ENCODE data around the gene PYCR2. TPM values are rescaled to one million over a fixed set of nuclear protein-coding genes. Genes with fewer than 3 reads are reported as not detected.

Gene PYCR2
- total RNA-seq, 1 experiment from 2014 or later: 74.4 TPM

DNA sequence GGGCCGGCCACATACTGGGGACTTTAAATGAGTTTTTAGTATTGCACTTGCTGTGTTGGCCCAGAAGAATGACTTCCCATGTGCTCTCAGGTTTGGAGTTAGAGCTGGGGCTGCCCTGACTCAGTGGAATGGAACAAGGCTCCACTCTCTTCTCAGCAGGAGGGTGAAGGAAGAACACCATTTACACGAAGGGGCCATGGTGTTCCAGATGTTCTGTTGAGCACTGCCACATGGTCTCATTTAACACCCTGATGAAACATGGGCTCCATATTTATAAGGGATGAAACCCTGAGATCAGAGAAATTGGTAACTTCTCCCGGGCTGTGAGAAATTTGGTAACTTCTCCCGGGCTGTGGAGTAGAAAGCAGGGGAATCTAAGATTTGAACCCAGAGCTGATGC lies 5.8 kb downstream of the PYCR2 start:
- in situ Hi-C loops (cut with HindIII; ENCODE audit: low pct_unique_long_range_greater_than_20kb, low sequenced_read_pairs) (no loop called here), intact Hi-C loops (cut with micrococcal nuclease; ENCODE audit: unreplicated experiment) (loop anchor here (10.0 kb wide), 1 partner anchor 57 kb away; no protein-coding TSS in a partner anchor)
- Histone ChIP-seq H3K27ac (ENCODE audit: low read length) (no peak overlapping the region), H3K27me3 (ENCODE audit: control insufficient read depth, insufficient read depth, low read length) (no peaks in the 10 kb centered on the region), H3K36me3 (ENCODE audit: control insufficient read depth, insufficient read depth, low read length) (peaks cover 9% of the 10 kb centered on the region; the same call in 1 of the 2 replicates), H3K4me1 (ENCODE audit: control insufficient read depth, insufficient read depth, low read length) (peaks cover 12% of the 10 kb centered on the region), H3K4me3 (ENCODE audit: low read depth in 2 of 2, low read length in 2 of 2) (no peak overlapping the region), H3K9me3 (ENCODE audit: control insufficient read depth, insufficient read depth, low read depth, low read length) (no peaks in the 10 kb centered on the region)
- POLR2A ChIA-PET: no interaction called here
- no TSS peak for BruUV-seq (replicated peaks)
- DNase-seq (ENCODE audit: low read depth, low spot score) (no peak), ATAC-seq (no peak)
- CTCF ChIA-PET: no interaction called here
- TF ChIP-seq SIN3A (IDR thresholded peaks at IDR 0.05; ENCODE audit: borderline replicate concordance, insufficient read depth, low read depth, low read length): no peak
- TF ChIP-seq, protein P1, sequence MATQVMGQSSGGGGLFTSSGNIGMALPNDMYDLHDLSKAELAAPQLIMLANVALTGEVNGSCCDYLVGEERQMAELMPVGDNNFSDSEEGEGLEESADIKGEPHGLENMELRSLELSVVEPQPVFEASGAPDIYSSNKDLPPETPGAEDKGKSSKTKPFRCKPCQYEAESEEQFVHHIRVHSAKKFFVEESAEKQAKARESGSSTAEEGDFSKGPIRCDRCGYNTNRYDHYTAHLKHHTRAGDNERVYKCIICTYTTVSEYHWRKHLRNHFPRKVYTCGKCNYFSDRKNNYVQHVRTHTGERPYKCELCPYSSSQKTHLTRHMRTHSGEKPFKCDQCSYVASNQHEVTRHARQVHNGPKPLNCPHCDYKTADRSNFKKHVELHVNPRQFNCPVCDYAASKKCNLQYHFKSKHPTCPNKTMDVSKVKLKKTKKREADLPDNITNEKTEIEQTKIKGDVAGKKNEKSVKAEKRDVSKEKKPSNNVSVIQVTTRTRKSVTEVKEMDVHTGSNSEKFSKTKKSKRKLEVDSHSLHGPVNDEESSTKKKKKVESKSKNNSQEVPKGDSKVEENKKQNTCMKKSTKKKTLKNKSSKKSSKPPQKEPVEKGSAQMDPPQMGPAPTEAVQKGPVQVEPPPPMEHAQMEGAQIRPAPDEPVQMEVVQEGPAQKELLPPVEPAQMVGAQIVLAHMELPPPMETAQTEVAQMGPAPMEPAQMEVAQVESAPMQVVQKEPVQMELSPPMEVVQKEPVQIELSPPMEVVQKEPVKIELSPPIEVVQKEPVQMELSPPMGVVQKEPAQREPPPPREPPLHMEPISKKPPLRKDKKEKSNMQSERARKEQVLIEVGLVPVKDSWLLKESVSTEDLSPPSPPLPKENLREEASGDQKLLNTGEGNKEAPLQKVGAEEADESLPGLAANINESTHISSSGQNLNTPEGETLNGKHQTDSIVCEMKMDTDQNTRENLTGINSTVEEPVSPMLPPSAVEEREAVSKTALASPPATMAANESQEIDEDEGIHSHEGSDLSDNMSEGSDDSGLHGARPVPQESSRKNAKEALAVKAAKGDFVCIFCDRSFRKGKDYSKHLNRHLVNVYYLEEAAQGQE (IDR thresholded peaks at IDR 0.05; ENCODE audit: insufficient read depth in 1 of 2, low read depth in 2 of 2, low read length in 1 of 2): no peak
- TF ChIP-seq, protein P2, sequence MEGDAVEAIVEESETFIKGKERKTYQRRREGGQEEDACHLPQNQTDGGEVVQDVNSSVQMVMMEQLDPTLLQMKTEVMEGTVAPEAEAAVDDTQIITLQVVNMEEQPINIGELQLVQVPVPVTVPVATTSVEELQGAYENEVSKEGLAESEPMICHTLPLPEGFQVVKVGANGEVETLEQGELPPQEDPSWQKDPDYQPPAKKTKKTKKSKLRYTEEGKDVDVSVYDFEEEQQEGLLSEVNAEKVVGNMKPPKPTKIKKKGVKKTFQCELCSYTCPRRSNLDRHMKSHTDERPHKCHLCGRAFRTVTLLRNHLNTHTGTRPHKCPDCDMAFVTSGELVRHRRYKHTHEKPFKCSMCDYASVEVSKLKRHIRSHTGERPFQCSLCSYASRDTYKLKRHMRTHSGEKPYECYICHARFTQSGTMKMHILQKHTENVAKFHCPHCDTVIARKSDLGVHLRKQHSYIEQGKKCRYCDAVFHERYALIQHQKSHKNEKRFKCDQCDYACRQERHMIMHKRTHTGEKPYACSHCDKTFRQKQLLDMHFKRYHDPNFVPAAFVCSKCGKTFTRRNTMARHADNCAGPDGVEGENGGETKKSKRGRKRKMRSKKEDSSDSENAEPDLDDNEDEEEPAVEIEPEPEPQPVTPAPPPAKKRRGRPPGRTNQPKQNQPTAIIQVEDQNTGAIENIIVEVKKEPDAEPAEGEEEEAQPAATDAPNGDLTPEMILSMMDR (IDR thresholded peaks at IDR 0.05): no peak
- no peak for TF ChIP-seq TCF7L2 (IDR thresholded peaks at IDR 0.05; ENCODE audit: low read depth, low read length)
- TF ChIP-seq POLR2AphosphoS5 (IDR thresholded peaks at IDR 0.05; ENCODE audit: low read depth, low read length): no peak

DNA sequence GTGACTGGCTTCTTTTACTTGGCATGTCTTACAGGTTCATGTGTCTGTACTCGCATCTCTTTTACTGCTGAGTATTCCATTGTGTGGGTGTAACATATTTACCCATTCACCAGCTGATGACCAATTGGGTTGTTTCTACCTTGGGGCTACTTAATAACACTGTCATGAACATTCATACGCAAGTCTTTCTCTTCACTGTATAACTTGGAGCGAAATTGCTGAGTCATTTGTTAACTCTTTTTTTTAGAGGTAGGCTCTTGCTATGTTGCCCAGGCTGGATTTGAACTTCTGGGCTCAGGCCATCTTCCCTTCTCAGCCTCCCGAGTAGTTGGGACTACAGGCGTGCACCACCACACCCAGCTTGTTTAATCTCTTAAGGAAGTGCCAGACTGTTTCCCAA lies 6.5 kb downstream of the PYCR2 start:
- ATAC-seq (no peak), DNase-seq (ENCODE audit: low read depth, low spot score) (no peak)
- no peak overlapping the region for H3K4me3 ChIP-seq (ENCODE audit: low read depth in 2 of 2, low read length in 2 of 2)
- TF ChIP-seq, protein P1 (IDR thresholded peaks at IDR 0.05; ENCODE audit: insufficient read depth in 1 of 2, low read depth in 2 of 2, low read length in 1 of 2): no peak
- TF ChIP-seq TCF7L2 (IDR thresholded peaks at IDR 0.05; ENCODE audit: low read depth, low read length) (no peak), SIN3A (IDR thresholded peaks at IDR 0.05; ENCODE audit: borderline replicate concordance, insufficient read depth, low read depth, low read length) (no peak), POLR2AphosphoS5 (IDR thresholded peaks at IDR 0.05; ENCODE audit: low read depth, low read length) (no peak)
- TF ChIP-seq, protein P2 (IDR thresholded peaks at IDR 0.05): no peak
- peaks cover 6% of the 10 kb centered on the region; the same call in 1 of the 2 replicates for H3K36me3 ChIP-seq (ENCODE audit: control insufficient read depth, insufficient read depth, low read length)
- intact Hi-C loops (cut with micrococcal nuclease; ENCODE audit: unreplicated experiment): loop anchor here (10.0 kb wide), 1 partner anchor 57 kb away; no protein-coding TSS in a partner anchor
- in situ Hi-C loops (cut with HindIII; ENCODE audit: low pct_unique_long_range_greater_than_20kb, low sequenced_read_pairs): no loop called here
- ChIA-PET CTCF (no interaction called here), POLR2A (no interaction called here)
- H3K27ac ChIP-seq (ENCODE audit: low read length): no peak overlapping the region
- H3K4me1 ChIP-seq (ENCODE audit: control insufficient read depth, insufficient read depth, low read length): peaks cover 4% of the 10 kb centered on the region
- no TSS peak for BruUV-seq (replicated peaks)
- no peaks in the 10 kb centered on the region for H3K9me3 ChIP-seq (ENCODE audit: control insufficient read depth, insufficient read depth, low read depth, low read length)
- no peaks in the 10 kb centered on the region for H3K27me3 ChIP-seq (ENCODE audit: control insufficient read depth, insufficient read depth, low read length)

Data from Panc1 (cell line).